CD4-positive, alpha-beta T cell (primary cell): ENCODE measurements around the gene COX19. TPM values are rescaled to one million over a fixed set of nuclear protein-coding genes. Genes with fewer than 3 reads are reported as not detected.
A peak's percentile ranks its signal among the peaks of the same experiment; 100 is the strongest.

ENCODE experiments used
- ATAC-seq: fragments of 200-7000 bp; cut with Tn5 transposase; one replicate; pipeline ENCODE4 v1.10.0; 2022; ENCODE audit warnings: mild to moderate bottlenecking; ENCODE audit not compliant: poor library complexity
- CTCF ChIA-PET: fragments of 350-600 bp; sonication (Branson Sonifier 250); formaldehyde crosslinking; loops from one replicate; lab custom pipeline; 2021; ENCODE audit warnings: antibody characterized with exemption, inconsistent platforms; lab: Charles Lee
- POLR2A ChIA-PET: fragments of 350-600 bp; sonication (Branson Sonifier 250); formaldehyde crosslinking; loops from one replicate; lab custom pipeline; 2021; ENCODE audit warnings: antibody characterized with exemption, inconsistent platforms; lab: Charles Lee
- DNase-seq, 14 experiments: peaks; one replicate each; pipeline ENCODE4 v3.0.0-alpha.2; 2013 to 2020; ENCODE audit warnings: mixed read lengths in 2 of 14
- H3K27ac ChIP-seq, 2 donors: one replicate each; pipeline versions ENCODE4 v1.5.1 to v1.7.0; 2013; ENCODE audit warnings: low read length in 2 of 2, low read depth in 1 of 2, mild to moderate bottlenecking in 1 of 2
- H3K27me3 ChIP-seq, 2 experiments: 1 replicate in 1 of 2; 2 replicates in 1 of 2; pipeline versions ENCODE4 v1.6.1 to v1.7.0; 2013; ENCODE audit warnings: low read length in 2 of 2, control low read depth in 1 of 2, mild to moderate bottlenecking in 1 of 2, moderate library complexity in 1 of 2; ENCODE audit not compliant: insufficient read depth in 2 of 2, control insufficient read depth in 1 of 2
- H3K36me3 ChIP-seq: one replicate; pipeline ENCODE4 v1.6.1; 2013; ENCODE audit warnings: low read length, control low read depth; ENCODE audit not compliant: insufficient read depth
- H3K4me1 ChIP-seq: one replicate; pipeline ENCODE4 v1.6.1; 2013; ENCODE audit warnings: low read length, control low read depth; ENCODE audit not compliant: insufficient read depth
- H3K4me3 ChIP-seq: one replicate; pipeline ENCODE4 v1.5.1; 2013; ENCODE audit warnings: mild to moderate bottlenecking, low read length, moderate library complexity
- H3K9me3 ChIP-seq, 2 experiments: 1 replicate in 1 of 2; 2 replicates in 1 of 2; pipeline versions ENCODE4 v1.6.1 to v1.7.0; 2013; ENCODE audit warnings: low read length in 2 of 2, mild to moderate bottlenecking in 2 of 2, control low read depth in 1 of 2, moderate library complexity in 1 of 2; ENCODE audit not compliant: control insufficient read depth in 1 of 2, insufficient read depth in 1 of 2
- H3K27ac Mint-ChIP-seq: one replicate; pipeline ENCODE4 v1.8.0; 2020; ENCODE audit warnings: mixed read lengths
- H3K27me3 Mint-ChIP-seq: one replicate; pipeline ENCODE4 v1.8.0; 2021; ENCODE audit warnings: mixed read lengths
- H3K36me3 Mint-ChIP-seq: one replicate; pipeline ENCODE4 v1.8.0; 2021; ENCODE audit warnings: low read depth, mixed read lengths
- H3K4me1 Mint-ChIP-seq: one replicate; pipeline ENCODE4 v1.8.0; 2021; ENCODE audit warnings: low read depth, mixed read lengths
- H3K4me3 Mint-ChIP-seq: one replicate; pipeline ENCODE4 v1.8.0; 2020; ENCODE audit warnings: mild to moderate bottlenecking, mixed read lengths
- H3K9me3 Mint-ChIP-seq: one replicate; pipeline ENCODE4 v1.8.0; 2020; ENCODE audit warnings: mixed read lengths
- CTCF ChIP-seq: fragments of 200-600 bp; IDR thresholded peaks from one replicate; pipeline ENCODE4 v1.8.0; 2022; ENCODE audit warnings: antibody characterized with exemption, mild to moderate bottlenecking
- intact Hi-C, 2 experiments: fragments of 100-400 bp; cut with DNase I in 1 of 2; cut with micrococcal nuclease in 1 of 2; formaldehyde crosslinking; loops; one replicate each; pipeline versions ENCODE4 v1.15.1 to v1.9.0; 2023 to 2025; cut with DNase I, micrococcal nuclease
- microRNA-seq: library from miRNA; unstranded; fragments of <30 nt; microRNA quantifications from one replicate; pipeline ENCODE4 v1.2.0, GENCODE V29; 2021; ENCODE audit warnings: borderline microRNAs expressed, borderline replicate concordance
- total RNA-seq, 174 experiments: library from RNA in 2 of 174; stranded (reverse) in 2 of 174; gene quantifications; one replicate each; pipeline ENCODE4 v1.2.3 and lab custom pipeline; 2021 to 2026

COX19 gene
- total RNA-seq, 2 experiments from 2014 or later, result 47.7 to 51.8 TPM

- Mint-ChIP-seq H3K27me3 (no peaks in the 10 kb centered on the region), H3K4me3 (no peak overlapping the region), H3K36me3 (no peaks in the 10 kb centered on the region), H3K27ac (no peak overlapping the region), H3K9me3 (no peaks in the 10 kb centered on the region), H3K4me1 (peaks cover 9% of the 10 kb centered on the region)
- no peak overlapping the region for H3K4me3 ChIP-seq
- no peak overlapping the region for H3K27ac ChIP-seq
- no peak for TF ChIP-seq CTCF
- H3K36me3 ChIP-seq, result no peaks in the 10 kb centered on the region
- no peaks in the 10 kb centered on the region for H3K27me3 ChIP-seq
- H3K4me1 ChIP-seq, result peaks cover 11% of the 10 kb centered on the region
- intact Hi-C loops, result no loop called here
- POLR2A ChIA-PET, result no interaction called here
- no peaks in the 10 kb centered on the region for H3K9me3 ChIP-seq
- ATAC-seq (no peak), DNase-seq (peak in 1 of 14 experiments; percentile 4)
- CTCF ChIA-PET, result no interaction called here
Observed at GRCh38 chr7:916291-916941, 58.9 kb downstream of the COX19 start.

Small RNA genes lying within 50 kb of the gene (microRNA-seq; reads per million reads assigned to microRNA genes)
- gene MIR339, result 2,804 reads per million, percentile 91 among the genes with 10 or more reads in this experiment

Other genes with a start within 250 kb of the COX19 start
- gene DNAAF5, start 248.8 kb downstream of the COX19 start, total RNA-seq, result 1 to 10 TPM; 4.8 to 6.1 TPM
- 10 to 100 TPM; 18.8 to 19.5 TPM for gene PRKAR1B, start 248.3 kb downstream of the COX19 start, total RNA-seq
- gene SUN1, start 143.1 kb downstream of the COX19 start, total RNA-seq, result 100 to 1,000 TPM; 104 to 108 TPM
- 10 to 100 TPM; 84.4 to 96.4 TPM for gene GET4, start 99.0 kb downstream of the COX19 start, total RNA-seq
- 1 to 10 TPM; 6.8 to 7.2 TPM for gene ADAP1, start 20.9 kb downstream of the COX19 start, total RNA-seq
- not detected for gene CYP2W1, start 7.6 kb upstream of the COX19 start, total RNA-seq
- 10 to 100 TPM in 1 of 2 experiments, 1 to 10 TPM in 1; 9.9 to 13.7 TPM for gene GPR146, start 69.0 kb upstream of the COX19 start, total RNA-seq
- not detected for gene GPER1, start 112.6 kb upstream of the COX19 start, total RNA-seq
- 10 to 100 TPM; 92.3 to 92.5 TPM for gene ZFAND2A, start 184.6 kb upstream of the COX19 start, total RNA-seq